NCI-H226 (cell line): ENCODE measurements around the gene ZNF479.
"Not testable (repeated sequence)": the region's sequence is repeated elsewhere in the genome, so short reads cannot be mapped to it uniquely, and the experiment has no call there.

Experiments
- DNase-seq: peaks from one replicate; pipeline ENCODE4 v3.0.0-alpha.2; 2015

The ZNF479 gene

DNA sequence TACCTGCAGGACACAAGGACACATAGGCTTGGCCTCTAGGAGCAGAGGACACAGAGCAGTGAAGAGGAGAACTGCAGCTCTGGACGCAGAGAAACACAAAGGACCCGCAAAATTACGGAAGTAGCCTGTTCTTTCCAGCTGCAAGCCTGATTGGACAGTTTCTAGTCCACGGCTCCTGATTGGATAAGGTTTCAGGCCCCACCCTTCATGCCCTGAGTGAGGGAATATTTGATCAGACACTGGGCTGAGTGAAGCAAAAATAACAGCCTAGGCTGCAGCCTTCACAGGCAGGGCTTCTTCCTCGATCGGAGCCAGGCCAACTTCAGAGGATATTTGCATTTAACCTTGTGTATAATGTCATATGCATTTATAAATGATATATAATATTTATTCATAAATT, at the start of gene ZNF479:
Gene ZNF479 (minus strand): TSS at position 101 of the 400 bp plus-strand sequence. CDS start 112 bp downstream, outside the sequence.
- DNase-seq = not testable (repeated sequence)

- DNase-seq = no peak
These were observed 49.8 kb upstream of the ZNF479 start for GRCh38 chr7:57182031-57182430.

- DNase-seq = no peak
These were observed 49.0 kb upstream of the ZNF479 start for GRCh38 chr7:57181281-57181680.

- no peak for DNase-seq
These were observed 47.7 kb upstream of the ZNF479 start for GRCh38 chr7:57179776-57180415.

DNA sequence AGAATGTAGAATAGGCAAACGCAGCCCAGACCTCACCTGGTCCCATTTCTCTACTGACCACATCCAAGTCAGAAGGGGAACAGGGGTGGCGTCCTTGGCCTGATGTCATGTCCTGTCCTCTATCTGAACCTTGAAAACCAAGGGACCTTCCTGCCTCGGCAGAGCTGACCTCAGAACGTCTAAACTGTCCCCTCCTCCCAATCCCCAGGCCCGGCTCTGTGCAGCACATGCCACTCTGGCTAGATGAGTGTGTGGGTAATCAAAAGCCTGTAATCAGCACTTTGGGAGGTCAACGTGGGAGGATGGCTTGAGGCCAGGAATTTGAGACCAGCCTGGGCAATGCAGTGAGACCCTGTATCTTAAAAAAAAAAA, 46.5 kb upstream of the ZNF479 start:
- no peak for DNase-seq

- DNase-seq = no peak
These were observed 45.9 kb upstream of the ZNF479 start for GRCh38 chr7:57177856-57178767.

DNA sequence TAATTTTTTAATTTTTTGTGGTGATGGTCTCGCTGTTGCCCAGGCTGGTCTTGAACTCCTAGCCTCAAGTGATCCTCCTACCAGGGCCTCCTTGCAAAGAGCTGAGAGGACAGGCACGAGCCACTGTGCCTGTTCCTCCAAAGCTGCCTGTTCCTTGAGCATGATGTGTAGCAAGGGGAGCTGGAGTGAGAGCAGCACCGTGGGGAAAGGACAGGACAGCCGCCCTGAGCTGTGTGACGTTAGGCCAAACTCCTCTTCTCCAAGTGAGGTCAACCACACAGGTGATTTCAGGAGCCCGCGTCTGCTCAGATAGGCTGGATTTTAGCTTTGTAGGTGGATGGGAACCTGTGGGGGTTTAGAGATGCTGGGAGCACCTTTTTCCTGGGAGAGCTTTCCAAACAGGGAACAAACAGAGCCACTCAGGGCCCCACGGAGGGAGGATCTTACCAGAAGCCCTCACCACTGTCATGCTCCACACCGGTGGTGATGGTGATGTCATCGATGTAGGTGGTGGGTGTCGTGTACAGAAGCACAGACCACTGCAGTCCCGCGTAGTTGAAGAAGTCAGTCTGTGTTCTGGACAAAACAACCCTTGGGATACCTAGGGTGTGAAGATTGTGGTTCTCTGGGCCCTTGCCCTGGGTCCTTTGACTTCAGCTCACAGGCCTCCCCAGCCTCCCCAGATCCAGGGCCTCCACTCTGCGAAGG, 44.8 kb upstream of the ZNF479 start:
- no peak for DNase-seq

- no peak for DNase-seq
These were observed 33.2 kb upstream of the ZNF479 start for GRCh38 chr7:57165285-57165899.

GRCh38 chr7:57120123-57120784, 12.0 kb downstream of the ZNF479 start:
- DNase-seq = not testable (repeated sequence)
